ENCODE measurements around the gene DUSP9. TPM values are rescaled to one million over a fixed set of nuclear protein-coding genes. Genes with fewer than 3 reads are reported as not detected.

Gene DUSP9
- polyA plus RNA-seq, 1 donor (not counting 4 experiments of a cell fraction or from before 2014, with no cell fraction given) = 0.47 TPM

DNA sequence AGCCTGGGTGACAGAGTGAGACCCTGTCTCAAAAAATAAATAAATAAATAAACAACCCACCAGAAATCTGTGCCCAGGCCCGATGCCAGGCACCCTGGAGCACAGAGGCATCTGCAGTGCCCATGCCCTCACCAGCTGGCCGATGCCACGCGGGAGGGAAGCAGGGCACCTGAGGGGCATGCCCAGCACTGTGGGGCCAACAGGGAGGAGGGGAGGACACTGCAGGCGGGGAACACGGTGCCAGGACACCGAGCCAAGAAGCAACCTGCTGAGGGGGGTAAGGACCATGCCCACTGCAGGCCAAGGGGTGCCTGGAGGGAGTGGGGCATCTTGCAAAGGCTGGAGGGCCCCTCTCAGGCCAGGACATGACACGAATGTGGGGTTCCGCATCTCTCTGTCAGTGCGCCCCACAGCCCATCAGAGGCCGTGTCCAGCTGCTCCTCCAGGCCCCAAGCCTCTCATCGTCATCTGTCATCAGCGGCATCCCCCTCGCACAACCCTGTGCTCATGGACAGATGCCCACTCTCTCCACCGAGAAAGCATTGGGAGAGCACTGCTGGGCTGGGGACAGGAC lies 13.3 kb upstream of the DUSP9 start:
- H3K4me3 ChIP-seq (ENCODE audit: control insufficient read depth in 2 of 3, extremely low read depth in 1 of 3, insufficient read depth in 2 of 3, low read depth in 1 of 3, low read length in 3 of 3) = no peak overlapping the region
- dilution Hi-C loops (cut with MboI; ENCODE audit: extremely low pct_ligation_motif_present, low sequenced_read_pairs) = no loop called here
- H3K27me3 ChIP-seq (ENCODE audit: control insufficient read depth, extremely low read depth, insufficient read depth, low read length) = peaks cover 6% of the 10 kb centered on the region
- no peak overlapping the region for H3K9ac ChIP-seq (ENCODE audit: control insufficient read depth, extremely low read depth, insufficient read depth, low read length)
- no peaks in the 10 kb centered on the region for H4K20me1 ChIP-seq (ENCODE audit: control insufficient read depth, extremely low read depth, insufficient read depth, low read length)
- no peaks in the 10 kb centered on the region for H3K9me1 ChIP-seq (ENCODE audit: control insufficient read depth, extremely low read depth, insufficient read depth, low read length)
- H2AFZ ChIP-seq (ENCODE audit: control insufficient read depth, low read length) = no peak overlapping the region
- H3K36me3 ChIP-seq (ENCODE audit: control insufficient read depth in 2 of 2, extremely low read depth in 1 of 2, insufficient read depth in 2 of 2, low read length in 2 of 2) = no peaks in the 10 kb centered on the region
- no peaks in the 10 kb centered on the region for H3K79me2 ChIP-seq (ENCODE audit: control insufficient read depth, insufficient read depth, low read length)
- DNase-seq (ENCODE audit: low read depth, low spot score) (no peak), FAIRE-seq (no peak)
- H3K4me1 ChIP-seq (ENCODE audit: control insufficient read depth, extremely low read depth, insufficient read depth, low read length) = peaks cover under 1% of the 10 kb centered on the region
- H3K27ac ChIP-seq (ENCODE audit: control insufficient read depth, insufficient read depth, low read length) = no peak overlapping the region
- no peak overlapping the region for H3K4me2 ChIP-seq (ENCODE audit: control insufficient read depth, extremely low read depth, insufficient read depth, low read depth, low read length)
- TF ChIP-seq CTCF (optimal IDR thresholded peaks at IDR 0.05 in 1 of 3, IDR thresholded peaks at IDR 0.05 in 1 of 3, conservative IDR thresholded peaks at IDR 0.05 in 1 of 3; ENCODE audit: extremely low read depth in 1 of 3, insufficient read depth in 2 of 3, low read length in 3 of 3) (no peak), EZH2 (IDR thresholded peaks at IDR 0.05; ENCODE audit: low read length) (no peak)
- H3K9me3 ChIP-seq (ENCODE audit: control insufficient read depth, low read depth, low read length) = peaks cover 3% of the 10 kb centered on the region

DNA sequence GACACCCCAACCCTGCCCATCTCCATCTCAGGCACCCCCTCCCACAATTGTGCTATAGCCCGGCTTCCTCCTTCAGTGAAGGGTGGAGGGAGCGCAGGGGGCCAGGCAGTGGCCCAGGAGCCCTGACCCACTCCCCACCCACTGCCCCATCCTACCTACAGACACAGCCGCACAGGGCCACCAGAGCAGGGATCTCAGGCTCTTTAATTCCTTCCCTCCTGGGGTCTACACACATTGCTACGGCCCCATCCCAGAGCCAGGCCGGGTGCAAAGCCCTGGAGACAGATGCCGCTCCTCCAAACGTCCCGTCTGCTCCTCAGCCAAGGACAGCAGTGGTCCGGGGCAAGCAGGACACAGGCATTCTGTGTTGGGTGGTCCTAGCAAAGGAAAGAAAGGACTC lies 12.8 kb upstream of the DUSP9 start:
- DNase-seq (ENCODE audit: low read depth, low spot score) (no peak), FAIRE-seq (no peak)
- no peaks in the 10 kb centered on the region for H3K9me1 ChIP-seq (ENCODE audit: control insufficient read depth, extremely low read depth, insufficient read depth, low read length)
- TF ChIP-seq EZH2 (IDR thresholded peaks at IDR 0.05; ENCODE audit: low read length) = no peak
- no peak for TF ChIP-seq CTCF (optimal IDR thresholded peaks at IDR 0.05 in 1 of 3, IDR thresholded peaks at IDR 0.05 in 1 of 3, conservative IDR thresholded peaks at IDR 0.05 in 1 of 3; ENCODE audit: extremely low read depth in 1 of 3, insufficient read depth in 2 of 3, low read length in 3 of 3)
- peaks cover 11% of the 10 kb centered on the region for H3K27me3 ChIP-seq (ENCODE audit: control insufficient read depth, extremely low read depth, insufficient read depth, low read length)
- no peak overlapping the region for H3K9ac ChIP-seq (ENCODE audit: control insufficient read depth, extremely low read depth, insufficient read depth, low read length)
- no peaks in the 10 kb centered on the region for H3K36me3 ChIP-seq (ENCODE audit: control insufficient read depth in 2 of 2, extremely low read depth in 1 of 2, insufficient read depth in 2 of 2, low read length in 2 of 2)
- no peaks in the 10 kb centered on the region for H4K20me1 ChIP-seq (ENCODE audit: control insufficient read depth, extremely low read depth, insufficient read depth, low read length)
- dilution Hi-C loops (cut with MboI; ENCODE audit: extremely low pct_ligation_motif_present, low sequenced_read_pairs) = no loop called here
- no peak overlapping the region for H2AFZ ChIP-seq (ENCODE audit: control insufficient read depth, low read length)
- H3K4me1 ChIP-seq (ENCODE audit: control insufficient read depth, extremely low read depth, insufficient read depth, low read length) = peaks cover 3% of the 10 kb centered on the region
- H3K9me3 ChIP-seq (ENCODE audit: control insufficient read depth, low read depth, low read length) = peaks cover 3% of the 10 kb centered on the region
- H3K4me2 ChIP-seq (ENCODE audit: control insufficient read depth, extremely low read depth, insufficient read depth, low read depth, low read length) = no peak overlapping the region
- no peak overlapping the region for H3K4me3 ChIP-seq (ENCODE audit: control insufficient read depth in 2 of 3, extremely low read depth in 1 of 3, insufficient read depth in 2 of 3, low read depth in 1 of 3, low read length in 3 of 3)
- no peaks in the 10 kb centered on the region for H3K79me2 ChIP-seq (ENCODE audit: control insufficient read depth, insufficient read depth, low read length)
- no peak overlapping the region for H3K27ac ChIP-seq (ENCODE audit: control insufficient read depth, insufficient read depth, low read length)

All from keratinocyte (primary cell).